Stimulated activated naive CD8-positive, alpha-beta T cell treated with anti-CD3 and anti-CD28 coated beads, Interleukin-15, Interleukin-2, amounts not matched to agents 100 ng/mL and 50 ng/mL, for 24 hours (primary cell): ENCODE results near the gene TRIP10.
"Not testable (repeated sequence)": the region's sequence is repeated elsewhere in the genome, so short reads cannot be mapped to it uniquely, and the experiment has no call there.

Experiments used
- H3K27ac Mint-ChIP-seq: one replicate; pipeline ENCODE4 v1.8.0; 2021; ENCODE audit warnings: mild to moderate bottlenecking, mixed read lengths
- H3K27me3 Mint-ChIP-seq: one replicate; pipeline ENCODE4 v1.8.0; 2021; ENCODE audit warnings: mixed read lengths
- H3K36me3 Mint-ChIP-seq: one replicate; pipeline ENCODE4 v1.8.0; 2021; ENCODE audit warnings: low read depth, mixed read lengths
- H3K4me1 Mint-ChIP-seq: one replicate; pipeline ENCODE4 v1.8.0; 2021; ENCODE audit warnings: low read depth, mixed read lengths
- H3K4me3 Mint-ChIP-seq: one replicate; pipeline ENCODE4 v1.8.0; 2021; ENCODE audit warnings: mild to moderate bottlenecking, mixed read lengths
- H3K9me3 Mint-ChIP-seq: one replicate; pipeline ENCODE4 v1.8.0; 2021; ENCODE audit warnings: mixed read lengths

Gene TRIP10

DNA sequence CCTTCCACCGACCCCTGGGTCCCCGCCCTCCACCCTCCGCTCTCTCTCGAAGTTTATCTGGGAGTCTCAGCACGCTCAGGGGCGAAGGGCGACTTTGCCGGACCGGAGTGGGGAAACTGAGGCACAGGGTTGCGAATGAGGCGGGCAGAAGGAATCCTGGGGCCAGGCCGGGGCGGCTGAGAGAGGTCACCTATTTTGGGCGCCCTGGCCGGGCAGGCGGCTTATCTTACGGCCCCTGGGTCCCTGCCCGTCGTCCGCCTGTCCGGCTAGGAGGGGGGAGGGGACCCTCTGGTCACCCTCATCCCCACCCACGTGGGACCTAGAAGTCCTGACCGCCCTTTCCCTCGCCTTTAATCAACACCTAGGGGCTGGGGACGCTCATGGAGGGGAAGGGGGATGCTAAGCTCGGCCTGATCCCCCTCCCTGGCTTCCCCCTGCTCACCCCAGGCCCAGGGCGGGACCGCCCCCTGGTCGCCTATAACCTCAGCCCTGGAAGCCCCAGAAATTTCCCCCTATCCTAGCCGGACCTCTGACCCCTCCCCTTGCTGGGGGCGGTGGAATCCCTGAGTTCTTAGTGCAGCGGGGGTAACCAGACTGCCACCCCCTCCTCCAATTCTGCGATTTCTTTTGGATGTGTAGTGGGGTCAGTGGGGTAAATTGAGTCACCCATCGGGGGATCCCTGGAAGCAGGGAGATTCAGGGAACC is 556 bp downstream of the TRIP10 start:
- Mint-ChIP-seq H3K27me3 (no peaks in the 10 kb centered on the region), H3K4me3 (peak overlapping the region; percentile 86), H3K9me3 (no peaks in the 10 kb centered on the region), H3K36me3 (peaks cover 22% of the 10 kb centered on the region), H3K4me1 (peaks cover 52% of the 10 kb centered on the region), H3K27ac (peak overlapping the region; percentile 36)

DNA sequence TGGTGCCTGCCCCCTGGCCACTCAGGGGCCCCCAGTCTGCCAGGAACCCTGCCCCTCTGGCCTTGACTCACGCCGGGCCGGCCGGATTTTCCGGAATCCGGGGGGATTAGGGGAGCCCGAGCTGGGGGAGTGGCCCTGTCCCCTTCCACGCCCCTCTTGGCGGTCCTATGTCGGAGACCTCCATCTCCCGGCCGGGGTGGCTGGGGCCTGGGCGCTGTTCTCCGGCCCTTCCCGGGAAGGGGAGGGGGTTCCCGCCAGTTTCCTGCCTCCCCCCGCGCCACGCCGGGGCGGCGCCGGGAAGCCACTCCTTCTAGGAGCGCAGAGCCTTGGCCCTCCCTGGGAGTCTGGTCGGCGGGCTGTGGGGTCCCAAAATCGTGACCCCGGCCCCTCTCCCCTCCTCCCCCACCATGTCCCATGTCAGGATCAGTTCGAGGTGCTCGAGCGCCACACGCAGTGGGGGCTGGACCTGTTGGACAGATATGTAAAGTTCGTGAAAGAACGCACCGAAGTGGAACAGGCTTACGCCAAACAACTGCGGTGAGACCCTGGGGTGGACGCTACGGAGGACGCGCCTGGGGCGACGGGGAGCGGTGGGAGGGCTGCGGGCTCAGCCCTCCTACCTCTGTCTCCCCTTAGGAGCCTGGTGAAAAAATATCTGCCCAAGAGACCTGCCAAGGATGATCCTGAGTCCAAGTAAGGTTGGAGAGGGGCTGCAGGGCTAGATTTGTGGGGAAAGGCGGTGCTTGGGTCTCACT is 1.3 kb downstream of the TRIP10 start:
- Mint-ChIP-seq H3K4me3 (peak overlapping the region; percentile 86), H3K27ac (peak overlapping the region; percentile 55)

DNA sequence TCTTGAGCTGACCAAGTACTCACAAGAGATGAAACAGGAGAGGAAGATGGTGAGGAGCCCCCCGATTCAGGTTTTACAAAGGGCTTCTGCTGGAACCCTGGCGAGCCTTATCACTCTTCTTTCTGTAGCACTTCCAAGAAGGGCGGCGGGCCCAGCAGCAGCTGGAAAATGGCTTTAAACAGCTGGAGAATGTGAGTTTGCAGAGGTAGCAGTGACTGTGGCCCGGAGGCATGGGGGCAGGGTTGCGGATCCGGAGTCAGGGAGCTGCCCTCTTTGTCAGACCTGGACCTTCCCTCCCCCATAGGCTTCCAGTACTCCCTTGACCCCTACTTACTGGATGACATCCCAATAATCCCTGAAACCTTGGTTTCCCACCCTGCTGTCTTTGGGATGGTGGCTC is 3.6 kb downstream of the TRIP10 start:
- Mint-ChIP-seq H3K4me3 (no peak overlapping the region), H3K27me3 (no peaks in the 10 kb centered on the region), H3K27ac (no peak overlapping the region), H3K4me1 (peaks cover 32% of the 10 kb centered on the region), H3K36me3 (peaks cover 45% of the 10 kb centered on the region), H3K9me3 (no peaks in the 10 kb centered on the region)

More for the DNA sequence above, 1.3 kb downstream of the TRIP10 start:
- H3K9me3 Mint-ChIP-seq, result no peaks in the 10 kb centered on the region
- H3K36me3 Mint-ChIP-seq, result peaks cover 29% of the 10 kb centered on the region
- H3K27me3 Mint-ChIP-seq, result no peaks in the 10 kb centered on the region
- peaks cover 45% of the 10 kb centered on the region for H3K4me1 Mint-ChIP-seq

DNA sequence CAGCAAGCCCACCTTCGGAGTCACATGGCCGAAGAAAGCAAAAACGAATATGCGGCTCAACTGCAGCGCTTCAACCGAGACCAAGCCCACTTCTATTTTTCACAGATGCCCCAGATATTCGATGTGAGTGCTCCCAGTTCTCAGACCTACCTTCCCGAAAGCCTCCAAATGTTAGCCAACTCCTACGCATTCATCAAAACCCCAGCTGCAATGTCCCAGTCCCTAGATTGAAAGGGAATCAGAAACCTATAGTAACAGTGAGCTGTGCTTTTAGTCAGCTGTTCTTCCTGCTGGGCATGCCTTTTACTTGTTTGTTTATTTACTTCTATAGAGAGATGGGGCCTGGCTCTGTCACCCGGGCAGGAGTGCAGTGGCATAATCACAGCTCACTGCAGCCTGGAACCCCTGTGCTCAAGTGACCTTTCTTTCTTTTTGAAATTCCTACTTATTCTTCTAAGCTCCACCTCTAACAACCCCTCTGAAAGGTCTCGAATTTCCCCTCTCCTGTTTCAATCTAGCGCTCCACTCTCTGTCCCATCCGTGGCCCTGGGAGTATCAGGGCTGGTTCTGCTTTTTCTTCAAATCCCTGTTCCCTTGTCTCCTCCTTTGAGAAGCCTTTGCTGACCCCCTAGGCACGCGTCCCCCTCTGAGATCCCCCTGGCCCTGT is 4.4 kb downstream of the TRIP10 start:
- H3K4me3 Mint-ChIP-seq, result no peak overlapping the region
- peaks cover 53% of the 10 kb centered on the region for H3K36me3 Mint-ChIP-seq
- H3K4me1 Mint-ChIP-seq, result peaks cover 24% of the 10 kb centered on the region
- no peaks in the 10 kb centered on the region for H3K9me3 Mint-ChIP-seq
- H3K27me3 Mint-ChIP-seq, result no peaks in the 10 kb centered on the region
- H3K27ac Mint-ChIP-seq, result peak overlapping the region; percentile 8

DNA sequence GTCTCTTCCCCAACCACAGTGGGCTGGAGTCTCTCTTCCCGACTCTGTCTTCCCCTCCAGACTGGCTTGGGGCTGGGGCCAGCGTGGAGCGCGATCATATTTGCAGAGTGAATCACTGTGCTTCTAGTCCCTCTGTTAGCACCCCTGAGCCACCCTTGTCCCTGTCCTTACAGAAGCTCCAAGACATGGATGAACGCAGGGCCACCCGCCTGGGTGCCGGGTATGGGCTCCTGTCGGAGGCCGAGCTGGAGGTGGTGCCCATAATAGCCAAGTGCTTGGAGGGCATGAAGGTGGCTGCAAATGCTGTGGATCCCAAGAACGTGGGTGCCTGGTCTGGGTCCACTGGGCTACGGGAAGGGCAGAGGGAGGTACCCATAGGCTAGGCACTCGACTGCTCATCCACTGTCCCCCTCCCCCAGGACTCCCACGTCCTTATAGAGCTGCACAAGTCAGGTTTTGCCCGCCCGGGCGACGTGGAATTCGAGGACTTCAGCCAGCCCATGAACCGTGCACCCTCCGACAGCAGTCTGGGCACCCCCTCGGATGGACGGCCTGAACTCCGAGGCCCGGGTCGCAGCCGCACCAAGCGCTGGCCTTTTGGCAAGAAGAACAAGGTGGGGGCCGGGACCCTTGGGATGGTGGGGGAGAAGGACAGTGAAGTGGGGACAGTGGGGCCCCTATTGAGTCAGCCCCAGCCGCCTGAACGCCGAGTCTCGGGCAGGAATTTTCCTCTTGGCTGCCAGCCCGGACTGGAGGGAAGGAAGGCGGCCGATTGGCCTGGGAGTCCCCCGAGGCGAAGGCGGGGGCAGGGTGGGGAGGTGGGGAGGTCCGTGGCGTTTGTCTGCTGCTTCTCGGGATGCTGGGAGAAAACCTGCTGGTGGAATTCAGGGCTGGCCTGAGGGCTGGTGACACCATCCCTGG is 5.2 kb downstream of the TRIP10 start:
- Mint-ChIP-seq H3K27me3 (no peaks in the 10 kb centered on the region), H3K9me3 (no peaks in the 10 kb centered on the region), H3K36me3 (peaks cover 59% of the 10 kb centered on the region), H3K4me3 (no peak overlapping the region), H3K27ac (peak overlapping the region; percentile 8), H3K4me1 (peaks cover 19% of the 10 kb centered on the region)

DNA sequence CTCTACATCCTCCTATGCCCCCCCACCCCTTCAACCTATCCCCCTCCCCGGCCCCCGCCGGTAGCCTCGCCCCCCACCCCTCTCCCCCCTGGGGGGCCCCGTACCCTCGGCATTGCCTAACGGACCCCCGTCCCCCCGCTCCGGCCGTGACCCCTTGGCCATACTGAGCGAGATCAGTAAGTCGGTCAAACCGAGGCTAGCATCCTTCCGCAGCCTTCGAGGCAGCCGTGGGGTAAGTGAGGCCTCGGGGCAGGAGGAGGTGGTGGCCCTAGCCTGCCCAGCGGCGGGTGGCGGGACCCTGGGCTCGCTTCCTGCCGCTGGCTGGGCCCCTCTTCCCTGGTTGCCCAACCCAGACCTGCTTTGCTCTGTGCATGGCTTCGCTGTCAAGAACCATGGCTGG is 6.5 kb downstream of the TRIP10 start:
- no peak overlapping the region for H3K4me3 Mint-ChIP-seq
- H3K4me1 Mint-ChIP-seq, result peaks cover 16% of the 10 kb centered on the region
- H3K27me3 Mint-ChIP-seq, result no peaks in the 10 kb centered on the region
- H3K27ac Mint-ChIP-seq, result peak overlapping the region; percentile 31
- H3K9me3 Mint-ChIP-seq, result no peaks in the 10 kb centered on the region
- peaks cover 62% of the 10 kb centered on the region for H3K36me3 Mint-ChIP-seq

DNA sequence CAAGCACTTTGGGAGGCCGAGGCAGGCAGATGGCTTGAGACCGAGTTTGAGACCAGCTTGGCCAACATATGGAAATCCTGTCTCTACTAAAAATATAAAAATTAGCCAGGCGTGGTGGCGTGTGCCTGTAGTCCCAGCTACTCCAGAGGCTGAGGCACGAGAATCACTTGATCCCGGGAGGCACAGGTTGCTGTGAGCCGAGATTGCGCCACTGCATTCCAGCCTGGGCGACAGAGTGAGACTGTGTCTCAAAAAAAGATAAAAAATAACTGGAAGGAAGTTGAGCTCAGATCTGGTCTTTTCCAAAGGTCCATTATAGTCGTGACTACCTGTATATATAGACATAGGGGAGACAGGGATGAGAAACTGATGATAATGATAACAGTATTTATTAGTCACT is 9.1 kb downstream of the TRIP10 start:
- H3K4me3 Mint-ChIP-seq, H3K9me3 Mint-ChIP-seq, H3K27ac Mint-ChIP-seq, H3K27me3 Mint-ChIP-seq: not testable (repeated sequence)
- peaks cover 61% of the 10 kb centered on the region for H3K36me3 Mint-ChIP-seq
- H3K4me1 Mint-ChIP-seq, result peaks cover 16% of the 10 kb centered on the region

DNA sequence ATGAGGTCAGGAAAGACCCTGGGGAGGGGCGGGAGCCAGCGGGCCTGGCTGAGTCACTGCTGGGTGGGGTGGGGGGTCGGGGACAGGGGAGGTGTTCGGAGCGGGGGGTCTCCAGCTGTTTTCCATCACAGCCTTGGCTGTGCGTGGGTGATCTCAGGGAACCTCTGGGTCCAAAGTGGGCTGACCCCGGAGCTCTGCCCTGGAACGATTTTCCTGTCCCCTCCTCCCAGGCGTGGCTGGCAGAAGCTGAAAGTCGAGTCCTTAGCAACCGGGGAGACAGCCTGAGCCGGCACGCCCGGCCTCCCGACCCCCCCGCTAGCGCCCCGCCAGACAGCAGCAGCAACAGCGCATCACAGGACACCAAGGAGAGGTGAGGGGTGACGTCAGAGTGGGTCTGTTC is 10.6 kb downstream of the TRIP10 start:
- H3K9me3 Mint-ChIP-seq, result no peaks in the 10 kb centered on the region
- peaks cover 8% of the 10 kb centered on the region for H3K4me1 Mint-ChIP-seq
- H3K27ac Mint-ChIP-seq, result peak overlapping the region; percentile 61
- peaks cover 59% of the 10 kb centered on the region for H3K36me3 Mint-ChIP-seq
- no peak overlapping the region for H3K4me3 Mint-ChIP-seq
- H3K27me3 Mint-ChIP-seq, result no peaks in the 10 kb centered on the region

DNA sequence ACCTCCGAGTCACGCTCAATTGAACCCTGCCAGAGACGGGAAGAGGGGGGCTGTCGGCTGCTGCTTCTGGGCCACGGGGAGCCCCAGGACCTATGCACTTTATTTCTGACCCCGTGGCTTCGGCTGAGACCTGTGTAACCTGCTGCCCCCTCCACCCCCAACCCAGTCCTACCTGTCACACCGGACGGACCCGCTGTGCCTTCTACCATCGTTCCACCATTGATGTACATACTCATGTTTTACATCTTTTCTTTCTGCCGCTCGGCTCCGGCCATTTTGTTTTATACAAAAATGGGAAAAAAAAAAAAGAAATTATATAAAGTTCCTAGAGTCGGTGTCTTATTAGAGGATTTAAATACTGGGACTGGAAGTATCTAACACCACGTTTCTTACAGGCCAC is 11.7 kb downstream of the TRIP10 start:
- Mint-ChIP-seq H3K27me3 (no peaks in the 10 kb centered on the region), H3K36me3 (peaks cover 51% of the 10 kb centered on the region), H3K27ac (no peak overlapping the region), H3K4me1 (peaks cover 8% of the 10 kb centered on the region), H3K4me3 (no peak overlapping the region), H3K9me3 (no peaks in the 10 kb centered on the region)

DNA sequence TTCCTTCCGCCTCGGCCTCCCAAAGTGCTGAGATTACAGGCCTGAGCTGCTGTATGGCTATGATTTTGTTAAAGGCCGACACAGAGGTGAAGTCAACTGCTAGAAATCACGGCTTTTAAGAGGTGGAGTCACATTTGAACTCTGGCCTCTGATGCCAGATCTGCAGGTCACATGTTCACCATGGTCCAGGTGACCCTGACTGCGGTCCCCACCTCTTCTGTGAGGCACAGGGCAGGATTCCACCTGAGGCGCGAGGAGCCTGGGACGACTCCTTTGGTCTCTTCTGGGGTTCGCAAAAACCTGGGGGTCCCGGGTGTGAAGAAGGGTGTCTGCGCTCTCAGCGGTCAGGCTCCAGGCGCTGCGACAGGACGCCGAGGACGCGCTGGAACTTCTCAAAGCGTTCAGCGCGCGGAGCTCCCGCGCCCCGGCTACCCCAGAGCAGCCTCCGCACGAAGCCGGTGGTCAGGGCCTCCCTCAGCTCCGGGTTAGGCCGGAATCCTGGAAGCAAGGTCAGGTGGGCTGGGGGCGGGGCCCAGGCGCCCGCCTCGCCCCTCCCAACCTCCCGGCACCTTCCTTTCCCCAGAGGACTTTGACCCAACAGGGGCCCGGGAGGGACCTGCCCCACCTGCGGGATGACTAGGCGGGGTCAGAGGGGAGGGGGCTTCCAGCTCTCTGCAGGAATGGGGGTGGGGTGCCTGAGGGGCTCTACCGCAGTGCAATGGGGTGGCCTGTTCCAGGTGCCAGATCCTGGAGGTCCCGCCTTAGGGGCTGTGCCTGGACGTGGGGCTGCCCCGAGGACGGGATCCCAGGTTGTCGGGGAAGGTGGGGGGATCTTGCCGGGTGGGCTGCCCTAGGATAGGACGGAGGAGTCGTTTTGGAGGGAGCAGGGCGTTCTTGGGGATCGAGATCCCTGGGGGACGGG is 13.0 kb downstream of the TRIP10 start:
- Mint-ChIP-seq H3K4me1 (peaks cover 11% of the 10 kb centered on the region), H3K4me3 (no peak overlapping the region), H3K27ac (no peak overlapping the region), H3K27me3 (no peaks in the 10 kb centered on the region), H3K36me3 (peaks cover 45% of the 10 kb centered on the region), H3K9me3 (no peaks in the 10 kb centered on the region)

DNA sequence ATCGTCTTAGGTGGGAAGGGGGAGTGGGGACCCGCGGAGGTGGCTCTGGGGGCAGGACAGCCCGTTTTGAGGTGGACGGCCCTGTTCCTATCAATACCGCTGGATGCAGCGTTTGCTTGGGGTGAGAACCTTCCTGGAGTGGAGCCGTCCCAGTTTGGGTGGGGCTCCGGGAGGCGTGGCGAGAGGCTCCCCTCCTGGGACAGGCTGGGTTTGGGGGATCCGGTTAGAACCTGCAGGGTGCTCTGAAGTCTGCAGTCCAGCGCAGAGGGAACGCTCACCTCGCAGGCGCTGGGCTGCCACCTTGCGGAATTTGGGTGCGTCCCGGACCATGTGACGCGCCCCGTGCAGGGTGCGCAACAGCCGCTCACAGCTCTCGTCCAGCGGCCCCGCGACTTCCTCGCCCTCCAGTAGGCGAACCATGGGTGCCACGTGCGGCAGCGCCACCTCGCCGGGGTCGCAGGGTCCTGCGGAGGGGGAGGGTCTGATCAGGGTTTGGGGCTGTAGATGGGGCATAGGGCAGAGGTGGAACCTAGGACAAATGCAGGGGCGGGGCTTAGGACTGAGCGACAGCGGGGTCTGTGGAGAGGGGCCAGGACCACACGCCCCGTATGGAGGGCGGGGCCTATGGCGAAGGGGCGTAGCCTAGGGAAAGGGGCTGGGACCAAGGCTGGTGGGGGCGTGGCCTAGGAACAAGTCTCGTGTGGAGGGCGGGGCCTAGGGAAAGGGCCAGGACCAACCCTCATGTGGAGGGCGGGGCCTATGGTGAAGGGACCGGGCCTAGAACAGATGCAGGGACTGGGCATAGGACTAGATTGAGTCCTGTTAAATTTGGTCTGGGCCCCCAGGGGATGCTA is 13.9 kb downstream of the TRIP10 start:
- Mint-ChIP-seq H3K27me3 (no peaks in the 10 kb centered on the region), H3K36me3 (peaks cover 44% of the 10 kb centered on the region), H3K27ac (peak overlapping the region; percentile 88), H3K4me3 (peak overlapping the region; percentile 71), H3K9me3 (no peaks in the 10 kb centered on the region), H3K4me1 (peaks cover 17% of the 10 kb centered on the region)

DNA sequence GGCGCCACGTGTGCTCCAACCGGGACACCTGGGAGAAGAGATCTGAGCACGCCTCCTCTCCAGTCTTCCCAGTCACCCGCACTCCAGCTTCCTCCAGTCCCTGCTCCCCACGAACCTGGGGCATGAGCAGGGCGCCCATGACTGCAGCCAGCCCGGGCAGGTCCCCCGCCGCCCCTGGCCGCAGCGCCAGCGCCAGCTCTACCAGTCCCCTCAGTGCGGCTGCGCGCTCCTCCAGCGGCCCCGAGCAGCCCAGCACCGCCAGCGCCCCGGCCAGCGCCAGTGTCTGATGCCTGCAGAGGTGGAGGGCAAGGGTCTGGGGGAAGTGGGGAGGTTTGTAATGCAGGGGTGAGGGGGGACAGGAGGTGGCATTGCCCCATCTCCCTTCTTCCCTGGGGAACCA is 14.7 kb downstream of the TRIP10 start:
- Mint-ChIP-seq H3K4me1 (peaks cover 17% of the 10 kb centered on the region), H3K27me3 (no peaks in the 10 kb centered on the region), H3K4me3 (no peak overlapping the region), H3K27ac (no peak overlapping the region), H3K36me3 (peaks cover 44% of the 10 kb centered on the region), H3K9me3 (no peaks in the 10 kb centered on the region)
